Fibroblast of peridontal ligament (primary cell): ENCODE measurements around the gene AP1G1.
"Not testable (repeated sequence)": the region's sequence is repeated elsewhere in the genome, so short reads cannot be mapped to it uniquely, and the experiment has no call there.

Experiments used
- DNase-seq: peaks from one replicate; pipeline ENCODE4 v3.0.0-alpha.2; 2010; ENCODE audit errors: extremely low read depth

The AP1G1 gene

GRCh38 chr16:71703333-71703732, 105.3 kb downstream of the AP1G1 start:
- no peak for DNase-seq

DNA sequence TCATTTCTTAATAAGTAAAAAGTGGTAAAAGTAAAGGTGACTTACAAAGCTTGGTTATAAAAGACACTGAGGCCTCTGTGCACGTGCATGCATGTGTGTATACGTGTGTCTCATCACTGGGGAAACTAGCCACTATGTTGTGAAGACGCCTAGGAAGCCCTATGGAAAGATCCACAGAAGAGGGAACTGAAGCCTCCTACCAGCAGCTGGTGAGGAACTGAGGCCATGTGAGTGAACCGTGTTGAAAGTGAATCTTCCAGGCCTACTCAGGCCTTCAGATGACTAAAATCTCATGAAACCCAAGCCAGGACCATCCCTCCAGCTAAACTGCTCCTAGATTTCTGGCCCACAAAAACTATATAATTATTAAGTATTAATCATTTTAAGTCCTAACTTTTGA, 107.8 kb downstream of the AP1G1 start:
- no peak for DNase-seq

GRCh38 chr16:71698491-71698890, 110.1 kb downstream of the AP1G1 start:
- no peak for DNase-seq

DNA sequence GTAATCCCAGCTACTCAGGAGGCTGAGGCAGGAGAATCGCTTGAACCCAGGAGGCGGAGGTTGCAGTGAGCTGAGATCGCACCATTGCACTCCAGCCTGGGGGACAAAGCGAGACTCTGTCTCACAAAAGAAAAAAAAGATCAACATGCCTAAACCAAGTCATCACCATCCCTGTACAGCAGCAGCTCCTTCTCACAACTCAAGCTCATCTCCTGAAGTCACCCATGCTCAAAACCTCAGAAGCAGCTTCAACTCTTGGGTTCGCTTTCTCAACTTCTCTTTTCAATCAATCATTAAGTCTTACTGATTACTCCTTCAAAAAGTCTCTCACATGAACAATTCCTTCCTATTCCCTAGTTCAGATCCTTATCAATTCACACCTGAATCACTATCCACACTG, 115.5 kb downstream of the AP1G1 start:
- no peak for DNase-seq

DNA sequence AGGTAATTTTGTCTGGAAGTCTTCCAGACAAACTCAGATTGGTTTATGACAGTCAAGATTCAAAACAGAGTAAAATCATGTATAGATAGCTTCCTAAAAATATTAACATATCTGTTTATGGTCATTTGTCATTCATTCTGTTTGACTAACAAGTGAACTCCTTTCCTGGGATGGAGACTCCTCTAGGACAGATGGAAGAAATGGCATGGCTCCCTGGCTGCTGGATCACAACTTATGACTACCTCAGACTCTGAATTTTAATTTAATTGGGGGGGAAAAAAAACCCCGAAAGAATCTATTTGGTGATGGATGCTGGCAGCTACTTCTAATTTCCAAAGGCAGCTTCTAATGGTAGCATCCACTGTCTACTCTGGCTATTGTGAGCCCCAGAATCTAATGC, 118.7 kb downstream of the AP1G1 start:
- DNase-seq: no peak

DNA sequence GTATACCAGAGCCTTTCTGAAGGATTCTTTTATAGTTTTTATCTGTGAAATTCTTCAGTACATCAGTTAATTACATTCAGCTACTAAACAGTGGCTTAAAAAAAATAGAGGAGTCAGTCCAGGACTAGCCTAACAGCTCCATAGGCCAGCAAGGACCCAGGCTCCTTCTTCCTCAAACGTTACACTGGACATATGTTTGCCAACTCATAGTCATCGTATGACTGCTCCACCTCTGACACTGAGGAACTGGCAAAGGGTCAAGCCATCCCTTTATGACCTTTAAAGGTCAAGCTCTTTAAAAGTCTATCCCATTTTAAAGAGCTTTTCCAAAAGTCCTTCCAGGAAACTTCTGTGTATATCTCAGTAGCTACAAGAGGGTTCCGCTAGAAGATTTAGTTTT, 120.8 kb downstream of the AP1G1 start:
- no peak for DNase-seq

DNA sequence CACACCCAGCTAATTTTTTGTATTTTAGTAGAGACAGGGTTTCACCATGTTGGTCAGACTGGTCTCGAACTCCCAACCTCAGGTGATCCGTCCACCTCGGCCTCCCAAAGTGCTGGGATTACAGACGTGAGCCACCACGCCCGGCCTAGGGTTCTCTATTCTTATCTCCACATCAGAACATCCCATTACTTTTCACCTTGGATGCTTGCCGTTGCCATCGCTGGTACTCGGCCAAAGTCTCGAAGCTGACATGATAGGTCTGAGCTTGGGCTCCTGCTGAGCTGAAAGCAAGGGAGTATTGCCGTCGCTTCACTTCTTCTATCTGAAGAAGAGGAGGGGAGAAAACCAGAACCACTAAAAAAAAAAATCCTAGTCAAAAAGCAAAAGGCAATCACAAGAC, 124.4 kb downstream of the AP1G1 start:
- DNase-seq: not testable (repeated sequence)

DNA sequence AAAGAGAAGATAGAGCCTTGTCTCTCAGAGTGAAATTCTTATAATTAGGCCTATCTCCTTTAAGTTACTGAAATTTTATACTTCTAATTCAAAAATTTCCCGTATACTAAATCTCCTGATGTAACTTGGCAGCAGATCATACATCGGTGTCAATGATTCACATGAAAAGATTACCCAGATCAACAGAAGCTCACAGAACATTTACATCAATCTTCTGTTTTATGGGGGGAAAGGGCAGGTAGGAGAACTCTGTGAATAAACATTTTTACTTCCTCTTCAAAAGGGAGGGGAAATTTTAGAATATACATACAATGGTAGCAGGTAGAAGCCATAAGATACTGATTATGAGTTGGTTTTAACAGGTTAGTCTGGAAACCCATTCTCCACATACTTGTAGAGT, 127.3 kb downstream of the AP1G1 start:
- no peak for DNase-seq
